Measurements from ENCODE around the gene SIGLEC8. TPM values are rescaled to one million over a fixed set of nuclear protein-coding genes. Genes with fewer than 3 reads are reported as not detected.
"Not testable (repeated sequence)": the region's sequence is repeated elsewhere in the genome, so short reads cannot be mapped to it uniquely, and the experiment has no call there.

The SIGLEC8 gene
- total and polyA plus RNA-seq, 2 of the 4 experiments (the other 2 are of a cell fraction): not detected

DNA sequence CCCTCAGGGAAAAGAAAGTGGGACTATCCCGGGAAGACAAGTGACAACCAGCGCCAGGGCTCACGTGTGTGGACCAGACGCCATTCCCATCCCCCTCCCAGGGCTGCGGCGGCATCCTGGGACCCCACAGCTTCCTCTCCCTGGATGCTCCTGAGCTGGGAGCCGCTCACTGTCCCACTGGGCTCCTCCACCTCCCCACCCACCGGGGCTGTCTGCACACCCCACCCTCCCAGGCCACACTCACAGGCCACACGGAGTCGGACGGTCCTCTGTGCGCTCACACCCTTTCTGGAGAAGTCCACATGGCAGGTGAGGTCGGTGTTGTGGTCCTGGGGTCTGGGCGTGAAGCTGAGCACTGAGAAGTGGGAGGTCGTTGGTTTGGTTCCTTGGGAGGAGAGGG, 41.8 kb downstream of the SIGLEC8 start:
- H3K4ac ChIP-seq (ENCODE audit: low read depth, low read length); H3K9me3 ChIP-seq (ENCODE audit: control insufficient read depth, insufficient read depth, low read length); intact Hi-C loops (cut with micrococcal nuclease); H2BK15ac ChIP-seq (ENCODE audit: low read depth, low read length); H3K9ac ChIP-seq (ENCODE audit: low read depth, low read length); H3K27me3 ChIP-seq (ENCODE audit: control insufficient read depth, insufficient read depth, low read length); H3K9me1 ChIP-seq (ENCODE audit: insufficient read depth, low read length); H3K4me1 ChIP-seq (ENCODE audit: control insufficient read depth, insufficient read depth, low read length); H2BK20ac ChIP-seq (ENCODE audit: low read depth, low read length); H3K14ac ChIP-seq (replicated peaks; ENCODE audit: low read depth, low read length); H3K23ac ChIP-seq (ENCODE audit: low read depth, low read length); H3K4me3 ChIP-seq (ENCODE audit: insufficient read depth, low read depth, low read length); H3K27ac ChIP-seq (ENCODE audit: insufficient read depth, low read length); H3K4me2 ChIP-seq (ENCODE audit: low read depth, low read length); BruUV-seq (replicated peaks); in situ Hi-C loops (cut with MboI; ENCODE audit: low sequenced_read_pairs); H2AK9ac ChIP-seq (replicated peaks; ENCODE audit: low read depth, low read length, poor library complexity); H4K5ac ChIP-seq (ENCODE audit: low read depth, low read length); DNase-seq; H4K8ac ChIP-seq (ENCODE audit: low read depth in 2 of 2, low read length in 2 of 2); H3K18ac ChIP-seq (ENCODE audit: low read depth, low read length); ATAC-seq (ENCODE audit: low read depth); H4K20me1 ChIP-seq (ENCODE audit: insufficient read depth, low read length); CTCF ChIA-PET; POLR2A ChIA-PET (ENCODE audit: unreplicated experiment); H2BK5ac ChIP-seq (ENCODE audit: low read depth, low read length, poor library complexity, severe bottlenecking); H3K36me3 ChIP-seq (ENCODE audit: control insufficient read depth, insufficient read depth, low read length); dilution Hi-C loops (cut with HindIII; ENCODE audit: low sequenced_read_pairs, unreplicated experiment); H4K91ac ChIP-seq (ENCODE audit: insufficient read depth, low read depth, low read length); H3K56ac ChIP-seq (ENCODE audit: extremely low read depth, insufficient read depth, low read length); H3K79me1 ChIP-seq (ENCODE audit: low read depth in 1 of 2, low read length in 2 of 2); H2AK5ac ChIP-seq (ENCODE audit: low read depth, low read length); H2BK120ac ChIP-seq (ENCODE audit: low read depth, low read length); H2AFZ ChIP-seq (replicated peaks; ENCODE audit: low read length, poor library complexity): not testable (repeated sequence)
- no CpG with 5 or more reads among the region's 15 CpGs for WGBS, 2 experiments (ENCODE audit: extremely low coverage in 2 of 2, insufficient read length in 1 of 2)

Data from IMR-90 (cell line).